GM21723 (cell line): ENCODE data around the gene MIGA2.

Source experiments
- ATAC-seq: cut with Tn5 transposase; IDR thresholded peaks from one replicate; pipeline ENCODE4 v1.9.1; 2021; ENCODE audit warnings: mild to moderate bottlenecking, moderate library complexity; ENCODE audit not compliant: unreplicated experiment

The MIGA2 gene

GRCh38 chr9:129095908-129096307 is 59.5 kb downstream of the MIGA2 start:
- ATAC-seq: no peak

GRCh38 chr9:129097671-129098306 is 61.4 kb downstream of the MIGA2 start:
- ATAC-seq: no peak

GRCh38 chr9:129098328-129098727 is 61.9 kb downstream of the MIGA2 start:
- no peak for ATAC-seq

GRCh38 chr9:129100383-129101169 is 64.2 kb downstream of the MIGA2 start:
- no peak for ATAC-seq

- ATAC-seq: no peak
Observed at GRCh38 chr9:129101279-129101678, 64.9 kb downstream of the MIGA2 start.

- no peak for ATAC-seq
Observed at GRCh38 chr9:129102095-129102525, 65.7 kb downstream of the MIGA2 start.

- no peak for ATAC-seq
Observed at GRCh38 chr9:129102791-129103594, 66.6 kb downstream of the MIGA2 start.

GRCh38 chr9:129103595-129103965 is 67.2 kb downstream of the MIGA2 start:
- ATAC-seq: no peak

GRCh38 chr9:129104051-129104450 is 67.6 kb downstream of the MIGA2 start:
- ATAC-seq: no peak

GRCh38 chr9:129105857-129106694 is 69.7 kb downstream of the MIGA2 start:
- no peak for ATAC-seq

- no peak for ATAC-seq
Observed at GRCh38 chr9:129107651-129108050, 71.2 kb downstream of the MIGA2 start.

- no peak for ATAC-seq
Observed at GRCh38 chr9:129108083-129108804, 71.8 kb downstream of the MIGA2 start.

- no peak for ATAC-seq
Observed at GRCh38 chr9:129108805-129109536, 72.5 kb downstream of the MIGA2 start.

- no peak for ATAC-seq
Observed at GRCh38 chr9:129109537-129109903, 73.1 kb downstream of the MIGA2 start.

- no peak for ATAC-seq
Observed at GRCh38 chr9:129109952-129110739, 73.7 kb downstream of the MIGA2 start.

- peak; percentile 77 for ATAC-seq
Observed at GRCh38 chr9:129110740-129111527, 74.5 kb downstream of the MIGA2 start, which contains the start of the genes CRAT and PTPA. TSS of gene CRAT (minus strand) at chr9:129110793. CDS start at chr9:129110509, 284 bp downstream. TSS of gene PTPA (plus strand) at chr9:129111415. CDS start at chr9:129111601, 186 bp downstream.

- peak; percentile 2 for ATAC-seq
Observed at GRCh38 chr9:129111528-129112151, 75.2 kb downstream of the MIGA2 start.
